Tibial artery (tissue), 4 donors: ENCODE results near the gene IGFLR1.

Experiments used
- DNase-seq, 2 donors: peaks; one replicate each; pipeline ENCODE4 v3.0.0-alpha.2; 2019
- H3K27ac ChIP-seq, 2 donors: fragments of 200-600 bp; sonication (generic) in 1 of 2; 1 replicate in 1 of 2; 2 replicates in 1 of 2; pipeline ENCODE4 v1.5.1; 2018 to 2019; ENCODE audit warnings: mild to moderate bottlenecking in 1 of 2
- H3K27me3 ChIP-seq, 2 donors: fragments of 200-600 bp; sonication (generic) in 1 of 2; one replicate each; pipeline versions ENCODE4 v1.5.1 to v1.6.0; 2016 to 2019
- H3K36me3 ChIP-seq, 3 donors: fragments of 200-600 bp; sonication (generic) in 2 of 3; one replicate each; pipeline ENCODE4 v1.5.1; 2016 to 2019; ENCODE audit warnings: mild to moderate bottlenecking in 2 of 3
- H3K4me1 ChIP-seq, 4 donors: fragments of 200-600 bp; sonication (generic) in 2 of 4; 1 replicate in 3 of 4; 2 replicates in 1 of 4; pipeline ENCODE4 v1.5.1; 2016 to 2019
- H3K4me3 ChIP-seq, 2 donors: fragments of 200-600 bp; sonication (generic) in 1 of 2; 1 replicate in 1 of 2; 2 replicates in 1 of 2; pipeline ENCODE4 v1.5.1; 2018 to 2019; ENCODE audit warnings: mild to moderate bottlenecking in 2 of 2
- H3K9me3 ChIP-seq, 3 donors: fragments of 200-600 bp; sonication (generic) in 1 of 3; one replicate each; pipeline ENCODE4 v1.5.1; 2016 to 2019
- CTCF ChIP-seq, 2 experiments: fragments of 200-600 bp in 1 of 2; fragments of 450-650 bp in 1 of 2; IDR thresholded peaks; one replicate each; pipeline ENCODE4 v1.5.1; 2017 to 2019; ENCODE audit warnings: antibody characterized with exemption in 2 of 2, mild to moderate bottlenecking in 1 of 2, moderate library complexity in 1 of 2
- intact Hi-C: fragments of 100-400 bp; cut with DNase I; formaldehyde crosslinking; loops from one replicate; pipeline ENCODE4 v1.15.0; 2023; ENCODE audit warnings: low total_unique reads

The IGFLR1 gene

DNA sequence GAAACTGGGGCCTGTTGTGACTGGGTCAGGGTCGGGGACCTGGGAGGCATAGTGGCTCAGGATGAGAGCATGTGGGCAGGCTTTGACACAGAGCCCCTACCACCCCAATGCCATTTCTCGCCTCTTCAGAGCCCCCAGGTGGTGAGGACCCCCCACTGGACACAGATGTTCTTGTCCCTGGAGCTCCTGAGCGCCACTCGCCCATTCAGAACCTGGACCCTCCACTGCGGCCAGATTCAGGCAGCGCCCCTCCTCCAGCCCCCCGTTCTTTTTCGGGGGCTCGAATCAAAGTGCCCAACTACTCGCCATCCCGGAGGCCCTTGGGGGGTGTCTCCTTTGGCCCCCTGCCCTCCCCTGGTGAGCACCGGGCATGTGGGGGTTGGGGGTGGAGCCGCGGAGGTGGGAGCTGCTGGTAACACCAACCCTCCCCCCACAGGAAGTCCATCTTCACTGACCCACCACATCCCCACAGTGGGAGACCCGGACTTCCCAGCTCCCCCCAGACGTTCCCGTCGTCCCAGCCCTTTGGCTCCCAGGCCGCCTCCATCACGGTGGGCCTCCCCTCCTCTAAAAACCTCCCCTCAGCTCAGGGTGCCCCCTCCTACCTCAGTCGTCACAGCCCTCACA is 10.4 kb downstream of the IGFLR1 start:
- intact Hi-C loops, result no loop called here
- Histone ChIP-seq H3K9me3 (no peaks in the 10 kb centered on the region), H3K27ac (no peak overlapping the region), H3K4me1 (no peaks in the 10 kb centered on the region), H3K36me3 (peaks cover 60 to 100% (median 98%) of the 10 kb centered on the region in 3 donors), H3K27me3 (no peaks in the 10 kb centered on the region), H3K4me3 (no peak overlapping the region)
- TF ChIP-seq CTCF (IDR thresholded peaks at IDR 0.05), result no peak
- no peak for DNase-seq

- peaks cover 65 to 100% (median 98%) of the 10 kb centered on the region in 3 donors for H3K36me3 ChIP-seq
- no peaks in the 10 kb centered on the region for H3K9me3 ChIP-seq
- no peak overlapping the region for H3K4me3 ChIP-seq
These were observed 10.9 kb downstream of the IGFLR1 start for GRCh38 chr19:35731353-35731752.

GRCh38 chr19:35730326-35730725 is 11.9 kb downstream of the IGFLR1 start:
- H3K4me1 ChIP-seq, result no peaks in the 10 kb centered on the region
- intact Hi-C loops, result no loop called here
- DNase-seq, result no peak
- TF ChIP-seq CTCF (IDR thresholded peaks at IDR 0.05), result no peak
- H3K27me3 ChIP-seq, result no peaks in the 10 kb centered on the region
- no peaks in the 10 kb centered on the region for H3K9me3 ChIP-seq
- H3K36me3 ChIP-seq, result peaks cover 75 to 100% (median 98%) of the 10 kb centered on the region in 3 donors
- H3K27ac ChIP-seq, result no peak overlapping the region
- H3K4me3 ChIP-seq, result no peak overlapping the region

More at GRCh38 chr19:35731353-35731752, 10.9 kb downstream of the IGFLR1 start:
- no peaks in the 10 kb centered on the region for H3K27me3 ChIP-seq
- intact Hi-C loops, result no loop called here
- DNase-seq, result no peak
- H3K27ac ChIP-seq, result no peak overlapping the region
- no peak for TF ChIP-seq CTCF (IDR thresholded peaks at IDR 0.05)
- no peaks in the 10 kb centered on the region for H3K4me1 ChIP-seq

DNA sequence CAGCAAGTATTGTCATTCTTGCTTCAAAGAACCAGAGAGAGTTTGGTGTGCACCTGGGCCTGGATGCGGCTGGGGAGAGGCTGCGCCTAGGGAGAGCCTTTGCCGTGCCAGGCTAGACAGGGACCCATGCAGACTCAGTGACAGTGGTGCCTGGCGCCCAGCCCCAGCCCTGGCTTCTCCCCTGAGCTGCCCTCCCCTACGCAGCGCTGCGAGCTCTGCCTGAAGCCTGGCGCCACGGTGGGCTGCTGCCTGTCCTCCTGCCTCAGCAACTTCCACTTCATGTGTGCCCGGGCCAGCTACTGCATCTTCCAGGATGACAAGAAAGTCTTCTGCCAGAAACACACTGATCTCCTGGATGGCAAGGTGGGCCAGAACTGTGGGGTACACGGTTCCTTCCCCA is 12.5 kb downstream of the IGFLR1 start:
- no peaks in the 10 kb centered on the region for H3K4me1 ChIP-seq
- no peak for DNase-seq

DNA sequence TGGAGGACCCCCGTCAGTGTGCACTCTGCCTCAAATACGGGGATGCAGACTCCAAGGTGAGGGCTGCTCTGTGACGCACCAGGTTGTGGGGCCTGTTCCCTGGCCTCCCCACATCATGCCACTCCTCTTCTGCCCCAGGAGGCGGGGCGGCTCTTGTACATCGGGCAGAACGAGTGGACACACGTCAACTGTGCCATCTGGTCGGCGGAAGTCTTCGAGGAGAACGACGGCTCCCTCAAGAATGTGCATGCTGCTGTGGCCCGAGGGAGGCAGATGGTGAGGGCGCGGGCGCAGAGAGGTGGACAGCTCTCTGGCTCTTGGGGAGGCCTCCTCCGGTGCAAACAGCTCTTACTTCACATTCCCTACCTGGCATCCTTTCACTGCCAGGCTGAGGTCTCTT is 13.2 kb downstream of the IGFLR1 start:
- H3K9me3 ChIP-seq, result no peaks in the 10 kb centered on the region
- DNase-seq, result no peak
- H3K36me3 ChIP-seq, result peaks cover 88 to 100% (median 100%) of the 10 kb centered on the region in 3 donors
- intact Hi-C loops, result no loop called here
- no peak overlapping the region for H3K4me3 ChIP-seq
- no peaks in the 10 kb centered on the region for H3K4me1 ChIP-seq
- H3K27ac ChIP-seq, result no peak overlapping the region
- no peaks in the 10 kb centered on the region for H3K27me3 ChIP-seq
- TF ChIP-seq CTCF (IDR thresholded peaks at IDR 0.05), result no peak

More for the DNA sequence above, 12.5 kb downstream of the IGFLR1 start:
- Histone ChIP-seq H3K4me3 (no peak overlapping the region), H3K36me3 (peaks cover 81 to 100% (median 98%) of the 10 kb centered on the region in 3 donors), H3K9me3 (no peaks in the 10 kb centered on the region), H3K27ac (no peak overlapping the region), H3K27me3 (no peaks in the 10 kb centered on the region)
- no peak for TF ChIP-seq CTCF (IDR thresholded peaks at IDR 0.05)
- intact Hi-C loops, result no loop called here
